Progenitor cell of endocrine pancreas (in vitro differentiated cells): ENCODE data around the gene CKMT2. TPM values are rescaled to one million over a fixed set of nuclear protein-coding genes. Genes with fewer than 3 reads are reported as not detected.
A peak's percentile ranks its signal among the peaks of the same experiment; 100 is the strongest.

Experiments
- DNase-seq: peaks from one replicate; pipeline ENCODE4 v3.0.0; 2021; ENCODE audit warnings: low spot score; ENCODE audit not compliant: unreplicated experiment
- H3K27ac Mint-ChIP-seq: 2 replicates; pipeline ENCODE4 v1.8.0; 2021; ENCODE audit warnings: mild to moderate bottlenecking, moderate library complexity, mixed read lengths
- H3K27me3 Mint-ChIP-seq: 2 replicates; pipeline ENCODE4 v1.8.0; 2021; ENCODE audit warnings: mixed read lengths
- H3K36me3 Mint-ChIP-seq: 2 replicates; pipeline ENCODE4 v1.8.0; 2022; ENCODE audit warnings: mixed read lengths; ENCODE audit not compliant: insufficient read depth
- H3K4me1 Mint-ChIP-seq: 2 replicates; pipeline ENCODE4 v1.8.0; 2021; ENCODE audit warnings: low read depth, mixed read lengths
- H3K4me3 Mint-ChIP-seq: 2 replicates; pipeline ENCODE4 v1.8.0; 2021; ENCODE audit warnings: low read depth, mild to moderate bottlenecking, moderate library complexity, mixed read lengths
- H3K9me3 Mint-ChIP-seq: 2 replicates; pipeline ENCODE4 v1.8.0; 2021; ENCODE audit warnings: low read depth, mixed read lengths
- CTCF ChIP-seq: fragments of 200-600 bp; sonication (generic); IDR thresholded peaks from one replicate; pipeline ENCODE4 v1.5.0; 2021; ENCODE audit warnings: antibody characterized with exemption, mild to moderate bottlenecking; ENCODE audit not compliant: unreplicated experiment
- total RNA-seq: library from RNA; stranded (reverse); gene quantifications from 2 replicates; pipeline ENCODE4 v1.2.1, GENCODE V29; 2021

Gene CKMT2
- total RNA-seq, 1 donor from 2014 or later, result 1.7 TPM

GRCh38 chr5:81301271-81302015 is 68.3 kb downstream of the CKMT2 start, which contains the start of gene ZCCHC9:
TSS of gene ZCCHC9 (plus strand) at chr5:81301587. CDS start at chr5:81304758, 3,171 bp downstream.
- peaks cover 15% of the 10 kb centered on the region for H3K4me1 Mint-ChIP-seq
- H3K27ac Mint-ChIP-seq, result peak within 1 kb of the TSS; percentile 96
- peak within 1 kb of the TSS; percentile 90 for H3K4me3 Mint-ChIP-seq
- peaks cover 1% of the 10 kb centered on the region for H3K36me3 Mint-ChIP-seq
- TF ChIP-seq CTCF, result peak; percentile 41
- no peaks in the 10 kb centered on the region for H3K27me3 Mint-ChIP-seq
- DNase-seq, result peak; percentile 83
- no peaks in the 10 kb centered on the region for H3K9me3 Mint-ChIP-seq

DNA sequence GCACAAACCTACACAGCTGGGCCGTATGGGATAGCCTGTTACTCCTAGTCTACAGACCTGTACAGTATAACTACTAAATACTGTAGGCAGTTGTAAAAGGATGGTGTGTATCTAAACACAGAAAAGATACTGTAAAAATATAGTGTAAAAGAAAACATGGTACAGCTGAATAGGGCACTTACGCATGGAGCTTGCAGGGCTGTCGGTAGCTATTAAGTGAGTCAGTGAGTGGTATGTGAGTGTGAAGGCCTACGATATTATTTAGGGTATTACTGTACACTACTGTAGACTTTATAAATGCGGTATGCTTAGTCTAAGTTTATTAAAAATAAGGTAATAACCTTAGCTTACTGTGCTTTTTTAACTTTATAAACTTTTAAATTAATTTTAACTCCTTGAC is 69.5 kb downstream of the CKMT2 start:
- H3K27me3 Mint-ChIP-seq, result no peaks in the 10 kb centered on the region
- peak overlapping the region; percentile 90 for H3K4me3 Mint-ChIP-seq
- H3K4me1 Mint-ChIP-seq, result peaks cover 15% of the 10 kb centered on the region
- DNase-seq, result no peak
- TF ChIP-seq CTCF, result no peak
- no peaks in the 10 kb centered on the region for H3K9me3 Mint-ChIP-seq
- H3K27ac Mint-ChIP-seq, result no peak overlapping the region
- H3K36me3 Mint-ChIP-seq, result peaks cover 1% of the 10 kb centered on the region

GRCh38 chr5:81303563-81303962 is 70.4 kb downstream of the CKMT2 start:
- H3K27ac Mint-ChIP-seq, result no peak overlapping the region
- no peaks in the 10 kb centered on the region for H3K9me3 Mint-ChIP-seq
- no peaks in the 10 kb centered on the region for H3K27me3 Mint-ChIP-seq
- peaks cover 1% of the 10 kb centered on the region for H3K36me3 Mint-ChIP-seq
- no peak for DNase-seq
- peak overlapping the region; percentile 2 for H3K4me3 Mint-ChIP-seq
- no peak for TF ChIP-seq CTCF
- H3K4me1 Mint-ChIP-seq, result peaks cover 15% of the 10 kb centered on the region

DNA sequence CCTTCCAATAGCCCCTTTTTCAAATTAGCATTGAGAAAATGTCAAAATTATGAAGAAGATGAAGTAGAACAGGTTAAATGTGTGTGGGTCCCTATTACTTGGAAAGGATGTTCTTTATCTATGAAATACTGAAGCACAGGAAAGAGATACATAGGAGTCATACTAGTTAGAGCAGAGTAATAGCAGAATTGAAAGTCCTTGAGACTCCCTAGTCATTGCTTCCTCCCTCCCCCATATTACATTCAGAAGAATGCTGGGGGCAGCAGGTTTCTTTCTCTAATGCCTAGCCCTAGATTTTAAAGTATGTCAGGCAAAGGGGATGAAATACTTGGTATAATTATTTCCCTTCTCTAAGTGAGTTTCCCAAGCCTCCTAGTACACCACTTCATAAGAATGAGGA is 72.7 kb downstream of the CKMT2 start:
- no peaks in the 10 kb centered on the region for H3K9me3 Mint-ChIP-seq
- no peak for TF ChIP-seq CTCF
- H3K4me1 Mint-ChIP-seq, result peaks cover 3% of the 10 kb centered on the region
- H3K27me3 Mint-ChIP-seq, result no peaks in the 10 kb centered on the region
- no peak overlapping the region for H3K27ac Mint-ChIP-seq
- peaks cover 3% of the 10 kb centered on the region for H3K36me3 Mint-ChIP-seq
- DNase-seq, result no peak
- H3K4me3 Mint-ChIP-seq, result no peak overlapping the region

DNA sequence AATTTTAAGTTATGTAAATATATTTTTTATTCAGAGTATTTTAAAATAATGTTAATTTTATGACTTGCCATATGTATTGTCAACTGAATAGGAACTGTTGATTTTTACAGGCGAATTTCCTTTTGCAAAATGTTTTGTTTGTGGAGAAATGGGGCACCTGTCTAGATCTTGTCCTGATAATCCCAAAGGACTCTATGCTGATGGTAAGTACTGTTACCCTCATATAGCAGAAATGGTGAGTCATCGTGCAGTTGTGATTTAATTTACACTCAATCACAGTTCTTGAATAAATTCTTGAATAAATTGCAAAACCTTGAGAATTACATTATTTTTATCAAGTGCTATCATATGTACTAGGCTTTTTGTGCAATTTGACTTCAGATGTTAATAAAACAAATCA is 75.7 kb downstream of the CKMT2 start:
- H3K36me3 Mint-ChIP-seq, result peaks cover 5% of the 10 kb centered on the region
- H3K9me3 Mint-ChIP-seq, result no peaks in the 10 kb centered on the region
- DNase-seq, result no peak
- no peaks in the 10 kb centered on the region for H3K27me3 Mint-ChIP-seq
- no peak overlapping the region for H3K27ac Mint-ChIP-seq
- no peaks in the 10 kb centered on the region for H3K4me1 Mint-ChIP-seq
- TF ChIP-seq CTCF, result no peak
- no peak overlapping the region for H3K4me3 Mint-ChIP-seq
